SK-N-SH (cell line): ENCODE data around the gene ZNF221. TPM values are rescaled to one million over a fixed set of nuclear protein-coding genes. Genes with fewer than 3 reads are reported as not detected.

ENCODE experiments used
- CTCF ChIA-PET: fragments of 300-600, 350-600 bp; formaldehyde crosslinking; extraction: SDS; loops from one replicate; lab custom pipeline; 2021; lab: Yijun Ruan, JAX
- POLR2A ChIA-PET: fragments of 350-600 bp; sonication (Branson Sonifier 250); formaldehyde crosslinking; extraction: SDS; loops from one replicate; lab custom pipeline; 2020; ENCODE audit warnings: antibody characterized with exemption, inconsistent platforms; lab: Yijun Ruan, JAX
- DNase-seq: peaks from one replicate; pipeline ENCODE4 v3.0.0; 2012
- H2AFZ ChIP-seq: fragments of 200-600 bp; sonication (generic); 2 replicates; pipeline ENCODE4 v1.8.1; 2016; ENCODE audit warnings: antibody characterized with exemption, mild to moderate bottlenecking, low read depth
- H3F3A ChIP-seq: fragments of 200-600 bp; sonication (generic); replicated peaks from 2 replicates; pipeline ENCODE3; 2016; ENCODE audit warnings: antibody characterized with exemption, mild to moderate bottlenecking; ENCODE audit not compliant: insufficient read depth
- H3K27ac ChIP-seq, 2 experiments: fragments of 200-500 bp in 1 of 2; fragments of 200-600 bp in 1 of 2; sonication (Bioruptor generic) in 1 of 2; sonication (generic), shearing (Covaris generic) in 1 of 2; 2 replicates each; pipeline versions ENCODE4 v1.5.1 to v1.6.1; 2014 to 2016; ENCODE audit warnings: low read depth in 2 of 2, inconsistent platforms in 1 of 2, low read length in 1 of 2, mild to moderate bottlenecking in 1 of 2, mixed read lengths in 1 of 2
- H3K27me3 ChIP-seq: fragments of 200-600 bp; sonication (generic), shearing (Covaris generic); 2 replicates; pipeline ENCODE4 v1.6.1; 2016; ENCODE audit warnings: mixed run types; ENCODE audit not compliant: insufficient read depth
- H3K36me3 ChIP-seq, 2 experiments: fragments of 200-500 bp in 1 of 2; fragments of 200-600 bp in 1 of 2; sonication (Bioruptor generic) in 1 of 2; sonication (generic) in 1 of 2; replicated peaks in 1 of 2; 2 replicates each; pipeline versions ENCODE3 to v1.5.1; 2014 to 2016; ENCODE audit warnings: low read length in 1 of 2, mild to moderate bottlenecking in 1 of 2; ENCODE audit not compliant: insufficient read depth in 2 of 2, control insufficient read depth in 1 of 2
- H3K4me1 ChIP-seq, 2 experiments: fragments of 200-500 bp in 1 of 2; fragments of 200-600 bp in 1 of 2; sonication (Bioruptor generic) in 1 of 2; sonication (generic), shearing (Covaris generic) in 1 of 2; 2 replicates each; pipeline versions ENCODE4 v1.5.1 to v1.6.1; 2014 to 2016; ENCODE audit warnings: low read depth in 1 of 2, low read length in 1 of 2, mixed run types in 1 of 2; ENCODE audit not compliant: insufficient read depth in 2 of 2, control insufficient read depth in 1 of 2
- H3K4me2 ChIP-seq: fragments of 200-600 bp; sonication (generic), shearing (Covaris generic); 2 replicates; pipeline ENCODE4 v1.6.1; 2017; ENCODE audit warnings: mixed run types
- H3K4me3 ChIP-seq, 2 experiments: fragments of 200-500 bp in 1 of 2; fragments of 200-600 bp in 1 of 2; sonication (Bioruptor generic) in 1 of 2; sonication (generic), shearing (Covaris generic) in 1 of 2; 2 replicates each; pipeline versions ENCODE4 v1.5.1 to v1.8.1; 2014 to 2016; ENCODE audit warnings: low read depth in 2 of 2, inconsistent platforms in 1 of 2, low read length in 1 of 2, mild to moderate bottlenecking in 1 of 2, mixed read lengths in 1 of 2, moderate library complexity in 1 of 2
- H3K79me2 ChIP-seq: fragments of 200-600 bp; sonication (generic); 2 replicates; pipeline ENCODE4 v1.8.1; 2017; ENCODE audit warnings: mild to moderate bottlenecking; ENCODE audit not compliant: insufficient read depth
- H3K9ac ChIP-seq: fragments of 200-600 bp; sonication (generic); 2 replicates; pipeline ENCODE4 v1.6.1; 2017; ENCODE audit warnings: mixed run types
- H3K9me2 ChIP-seq: fragments of 200-600 bp; sonication (generic); 2 replicates; pipeline ENCODE4 v1.6.1; 2017; ENCODE audit warnings: mixed run types
- H3K9me3 ChIP-seq: fragments of 200-600 bp; sonication (generic); 2 replicates; pipeline ENCODE4 v1.6.1; 2017; ENCODE audit warnings: mixed run types, mild to moderate bottlenecking, moderate library complexity
- H4K20me1 ChIP-seq: fragments of 200-600 bp; sonication (generic); 2 replicates; pipeline ENCODE4 v1.6.1; 2017; ENCODE audit warnings: mild to moderate bottlenecking, mixed run types; ENCODE audit not compliant: insufficient read depth
- CTCF ChIP-seq: fragments of 200-600 bp; sonication (generic); IDR thresholded peaks from 2 replicates; pipeline ENCODE4 v1.6.1; 2017; ENCODE audit warnings: antibody characterized with exemption, mild to moderate bottlenecking, moderate library complexity
- EZH2phosphoT487 ChIP-seq: fragments of 200-600 bp; sonication (generic); IDR thresholded peaks from 2 replicates; pipeline ENCODE4 v1.6.1; 2017; ENCODE audit warnings: low read depth, mixed run types, mild to moderate bottlenecking, antibody characterized with exemption, moderate library complexity, borderline replicate concordance
- NRF1 ChIP-seq: IDR thresholded peaks from 2 replicates; pipeline ENCODE4 v1.6.1; 2012; ENCODE audit warnings: low read depth, mild to moderate bottlenecking, low read length
- SIN3A ChIP-seq: IDR thresholded peaks from 2 replicates; pipeline ENCODE4 v1.6.1; 2012; ENCODE audit warnings: low read depth, mild to moderate bottlenecking, low read length, moderate library complexity, borderline replicate concordance
- SMC3 ChIP-seq: IDR thresholded peaks from 2 replicates; pipeline ENCODE4 v1.6.1; 2012; ENCODE audit warnings: low read depth, low read length, improper control_type of control experiment
- TCF12 ChIP-seq: IDR thresholded peaks from 2 replicates; pipeline ENCODE4 v1.4.0; 2012
- USF1 ChIP-seq: IDR thresholded peaks from 2 replicates; pipeline ENCODE4 v1.4.0; 2012; ENCODE audit warnings: low read depth, borderline replicate concordance
- WGBS: methylation state at CpG from one replicate; pipeline ENCODE4 v1.1.6; 2017; ENCODE audit warnings: low lambda C conversion rate; 5-methylcytosine and 5-hydroxymethylcytosine counted together
- polyA plus RNA-seq, 3 experiments: library from polyadenylated mRNA; depleted of rRNA; stranded (reverse); fragments of >200 nt; gene quantifications; 2 replicates each; pipeline ENCODE4 v1.2.3, GENCODE V29; 2012

Gene ZNF221
- polyA plus RNA-seq, 1 of the 3 experiments (the other 2 are of a cell fraction): 0.64 TPM

- H3K9ac ChIP-seq: no peak overlapping the region
- TF ChIP-seq TCF12 (no peak), SMC3 (no peak), CTCF (no peak), USF1 (no peak), NRF1 (no peak), EZH2phosphoT487 (no peak)
- TF ChIP-seq, all 33 proteins: peak for 0
- H3K4me3 ChIP-seq: no peak overlapping the region
- peaks cover 32% of the 10 kb centered on the region for H3K79me2 ChIP-seq
- ChIA-PET POLR2A (no interaction called here), CTCF (no interaction called here)
- no peak overlapping the region for H3K4me2 ChIP-seq
- H3F3A ChIP-seq: no peaks in the 10 kb centered on the region
- H3K9me3 ChIP-seq: no peaks in the 10 kb centered on the region
- DNase-seq: no peak
- 100% methylated on average over 1 of the region's 1 CpG for WGBS
- peaks cover 0 to 11% of the 10 kb centered on the region in 2 experiments; a peak in 2 of 4 replicates for H3K4me1 ChIP-seq
- H4K20me1 ChIP-seq: no peaks in the 10 kb centered on the region
- no peak overlapping the region for H3K27ac ChIP-seq
- H3K27me3 ChIP-seq: no peaks in the 10 kb centered on the region
- H2AFZ ChIP-seq: no peak overlapping the region
- H3K9me2 ChIP-seq: no peaks in the 10 kb centered on the region
- H3K36me3 ChIP-seq: peaks cover 40 to 45% of the 10 kb centered on the region in 2 experiments
These were observed 54.9 kb downstream of the ZNF221 start for GRCh38 chr19:44005973-44006372.

- H3K4me1 ChIP-seq: peaks cover 0 to 5% of the 10 kb centered on the region in 2 experiments; a peak in 2 of 4 replicates
- H3K79me2 ChIP-seq: peaks cover 32% of the 10 kb centered on the region
- H3K9me2 ChIP-seq: no peaks in the 10 kb centered on the region
- DNase-seq: no peak
- no peak overlapping the region for H3K9ac ChIP-seq
- no peak overlapping the region for H3K4me3 ChIP-seq
- ChIA-PET POLR2A (no interaction called here), CTCF (no interaction called here)
- no peaks in the 10 kb centered on the region for H4K20me1 ChIP-seq
- H3K4me2 ChIP-seq: no peak overlapping the region
- no peaks in the 10 kb centered on the region for H3K9me3 ChIP-seq
- 88% methylated on average over 6 of the region's 6 CpGs for WGBS
- H3F3A ChIP-seq: no peaks in the 10 kb centered on the region
- H3K27me3 ChIP-seq: no peaks in the 10 kb centered on the region
- H3K27ac ChIP-seq: no peak overlapping the region
- H3K36me3 ChIP-seq: peaks cover 54 to 60% of the 10 kb centered on the region in 2 experiments
- no peak overlapping the region for H2AFZ ChIP-seq
- no peak for TF ChIP-seq USF1
These were observed 56.4 kb downstream of the ZNF221 start for GRCh38 chr19:44007473-44007872.

- ChIA-PET POLR2A (no interaction called here), CTCF (no interaction called here)
- 84% methylated on average over 5 of the region's 5 CpGs for WGBS
- Histone ChIP-seq H3K4me3 (no peak overlapping the region; a peak in 1 of 4 replicates), H3F3A (no peaks in the 10 kb centered on the region), H2AFZ (no peak overlapping the region), H3K9me2 (no peaks in the 10 kb centered on the region), H3K36me3 (peaks cover 54 to 62% of the 10 kb centered on the region in 2 experiments), H4K20me1 (no peaks in the 10 kb centered on the region), H3K4me2 (no peak overlapping the region), H3K9ac (no peak overlapping the region), H3K79me2 (peaks cover 9% of the 10 kb centered on the region; the same call in 1 of the 2 replicates), H3K4me1 (no peaks in the 10 kb centered on the region), H3K27me3 (no peaks in the 10 kb centered on the region), H3K9me3 (no peaks in the 10 kb centered on the region), H3K27ac (no peak overlapping the region)
- no peak for DNase-seq
- no peak for TF ChIP-seq USF1
- no peak for TF ChIP-seq SIN3A
- no peak for TF ChIP-seq CTCF
These were observed 59.4 kb downstream of the ZNF221 start for GRCh38 chr19:44010468-44010867.
